ENCODE results near the gene LHX4.

GRCh38 chr1:180239145-180240096, 9.4 kb downstream of the LHX4 start:
- no peak for TF ChIP-seq GABPA (IDR thresholded peaks at IDR 0.05 in 1 of 2, conservative IDR thresholded peaks at IDR 0.05 in 1 of 2)
- no peak for TF ChIP-seq CTCF (IDR thresholded peaks at IDR 0.05; ENCODE audit: low read depth, low read length, missing input control)
- TF ChIP-seq SP1 (IDR thresholded peaks at IDR 0.05), result no peak
- TF ChIP-seq, protein P1, sequence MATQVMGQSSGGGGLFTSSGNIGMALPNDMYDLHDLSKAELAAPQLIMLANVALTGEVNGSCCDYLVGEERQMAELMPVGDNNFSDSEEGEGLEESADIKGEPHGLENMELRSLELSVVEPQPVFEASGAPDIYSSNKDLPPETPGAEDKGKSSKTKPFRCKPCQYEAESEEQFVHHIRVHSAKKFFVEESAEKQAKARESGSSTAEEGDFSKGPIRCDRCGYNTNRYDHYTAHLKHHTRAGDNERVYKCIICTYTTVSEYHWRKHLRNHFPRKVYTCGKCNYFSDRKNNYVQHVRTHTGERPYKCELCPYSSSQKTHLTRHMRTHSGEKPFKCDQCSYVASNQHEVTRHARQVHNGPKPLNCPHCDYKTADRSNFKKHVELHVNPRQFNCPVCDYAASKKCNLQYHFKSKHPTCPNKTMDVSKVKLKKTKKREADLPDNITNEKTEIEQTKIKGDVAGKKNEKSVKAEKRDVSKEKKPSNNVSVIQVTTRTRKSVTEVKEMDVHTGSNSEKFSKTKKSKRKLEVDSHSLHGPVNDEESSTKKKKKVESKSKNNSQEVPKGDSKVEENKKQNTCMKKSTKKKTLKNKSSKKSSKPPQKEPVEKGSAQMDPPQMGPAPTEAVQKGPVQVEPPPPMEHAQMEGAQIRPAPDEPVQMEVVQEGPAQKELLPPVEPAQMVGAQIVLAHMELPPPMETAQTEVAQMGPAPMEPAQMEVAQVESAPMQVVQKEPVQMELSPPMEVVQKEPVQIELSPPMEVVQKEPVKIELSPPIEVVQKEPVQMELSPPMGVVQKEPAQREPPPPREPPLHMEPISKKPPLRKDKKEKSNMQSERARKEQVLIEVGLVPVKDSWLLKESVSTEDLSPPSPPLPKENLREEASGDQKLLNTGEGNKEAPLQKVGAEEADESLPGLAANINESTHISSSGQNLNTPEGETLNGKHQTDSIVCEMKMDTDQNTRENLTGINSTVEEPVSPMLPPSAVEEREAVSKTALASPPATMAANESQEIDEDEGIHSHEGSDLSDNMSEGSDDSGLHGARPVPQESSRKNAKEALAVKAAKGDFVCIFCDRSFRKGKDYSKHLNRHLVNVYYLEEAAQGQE (IDR thresholded peaks at IDR 0.05), result no peak
- TF ChIP-seq, protein P2, sequence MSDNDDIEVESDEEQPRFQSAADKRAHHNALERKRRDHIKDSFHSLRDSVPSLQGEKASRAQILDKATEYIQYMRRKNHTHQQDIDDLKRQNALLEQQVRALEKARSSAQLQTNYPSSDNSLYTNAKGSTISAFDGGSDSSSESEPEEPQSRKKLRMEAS (IDR thresholded peaks at IDR 0.05), result no peak
- TF ChIP-seq, protein P3, sequence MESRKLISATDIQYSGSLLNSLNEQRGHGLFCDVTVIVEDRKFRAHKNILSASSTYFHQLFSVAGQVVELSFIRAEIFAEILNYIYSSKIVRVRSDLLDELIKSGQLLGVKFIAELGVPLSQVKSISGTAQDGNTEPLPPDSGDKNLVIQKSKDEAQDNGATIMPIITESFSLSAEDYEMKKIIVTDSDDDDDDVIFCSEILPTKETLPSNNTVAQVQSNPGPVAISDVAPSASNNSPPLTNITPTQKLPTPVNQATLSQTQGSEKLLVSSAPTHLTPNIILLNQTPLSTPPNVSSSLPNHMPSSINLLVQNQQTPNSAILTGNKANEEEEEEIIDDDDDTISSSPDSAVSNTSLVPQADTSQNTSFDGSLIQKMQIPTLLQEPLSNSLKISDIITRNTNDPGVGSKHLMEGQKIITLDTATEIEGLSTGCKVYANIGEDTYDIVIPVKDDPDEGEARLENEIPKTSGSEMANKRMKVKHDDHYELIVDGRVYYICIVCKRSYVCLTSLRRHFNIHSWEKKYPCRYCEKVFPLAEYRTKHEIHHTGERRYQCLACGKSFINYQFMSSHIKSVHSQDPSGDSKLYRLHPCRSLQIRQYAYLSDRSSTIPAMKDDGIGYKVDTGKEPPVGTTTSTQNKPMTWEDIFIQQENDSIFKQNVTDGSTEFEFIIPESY (IDR thresholded peaks at IDR 0.05), result no peak
- no peak for TF ChIP-seq FOXA1 (IDR thresholded peaks at IDR 0.05)
- TF ChIP-seq JUND (IDR thresholded peaks at IDR 0.05), result no peak
- no peak for TF ChIP-seq RAD21 (IDR thresholded peaks at IDR 0.05)

Data from liver (tissue), 3 donors.